Loucy (cell line): ENCODE results near the gene CAMTA1.

ENCODE experiments used
- H2AFZ ChIP-seq: fragments of 200-600 bp; sonication (generic); 2 replicates; pipeline ENCODE4 v1.6.0; 2016; ENCODE audit warnings: antibody characterized with exemption, mild to moderate bottlenecking, low read length, moderate library complexity
- H3F3A ChIP-seq: fragments of 200-600 bp; 2 replicates; pipeline ENCODE4 v1.6.0; 2016; ENCODE audit warnings: antibody characterized with exemption, low read depth, mild to moderate bottlenecking
- H3K27me3 ChIP-seq: fragments of 200-600 bp; sonication (generic); 2 replicates; pipeline ENCODE4 v1.6.1; 2014; ENCODE audit warnings: low read length, mild to moderate bottlenecking; ENCODE audit not compliant: insufficient read depth, poor library complexity, severe bottlenecking
- H3K36me3 ChIP-seq: fragments of 200-600 bp; sonication (generic); 2 replicates; pipeline ENCODE4 v1.6.1; 2016; ENCODE audit warnings: low read length; ENCODE audit not compliant: insufficient read depth
- H3K4me1 ChIP-seq: fragments of 200-600 bp; sonication (generic); 2 replicates; pipeline ENCODE4 v1.5.1; 2014; ENCODE audit warnings: low read length, mild to moderate bottlenecking; ENCODE audit not compliant: insufficient read depth, poor library complexity, severe bottlenecking
- H3K4me2 ChIP-seq: fragments of 200-600 bp; sonication (generic); 2 replicates; pipeline ENCODE4 v1.6.0; 2014; ENCODE audit warnings: antibody characterized with exemption, low read length, low read depth, mild to moderate bottlenecking; ENCODE audit not compliant: poor library complexity, severe bottlenecking
- H3K4me3 ChIP-seq: fragments of 200-600 bp; sonication (generic); 2 replicates; pipeline ENCODE4 v1.5.1; 2014; ENCODE audit warnings: low read length, mild to moderate bottlenecking, mixed read lengths; ENCODE audit not compliant: poor library complexity, severe bottlenecking
- H3K79me2 ChIP-seq: fragments of 200-600 bp; sonication (generic); 2 replicates; pipeline ENCODE4 v1.6.1; 2014; ENCODE audit warnings: low read length; ENCODE audit not compliant: insufficient read depth
- H3K9ac ChIP-seq: fragments of 200-600 bp; sonication (generic); 2 replicates; pipeline ENCODE4 v1.6.0; 2014; ENCODE audit warnings: mild to moderate bottlenecking, low read depth, low read length, moderate library complexity; ENCODE audit not compliant: poor library complexity, severe bottlenecking
- H3K9me2 ChIP-seq: fragments of 200-600 bp; sonication (generic); replicated peaks from 2 replicates; pipeline ENCODE4 v1.6.1; 2016; ENCODE audit warnings: low read depth, low read length, mixed read lengths
- H3K9me3 ChIP-seq: fragments of 200-600 bp; sonication (generic); 2 replicates; pipeline ENCODE4 v1.6.1; 2014; ENCODE audit warnings: mild to moderate bottlenecking, antibody characterized with exemption, low read length, low read depth; ENCODE audit not compliant: insufficient read depth
- H4K20me1 ChIP-seq: fragments of 200-600 bp; sonication (generic); 2 replicates; pipeline ENCODE4 v1.6.0; 2014; ENCODE audit warnings: antibody characterized with exemption, low read length, mild to moderate bottlenecking; ENCODE audit not compliant: insufficient read depth, poor library complexity, severe bottlenecking
- CTCF ChIP-seq: fragments of 200-600 bp; sonication (generic); conservative IDR thresholded peaks from 2 replicates; pipeline ENCODE4 v1.5.1; 2014; ENCODE audit warnings: mild to moderate bottlenecking, antibody characterized with exemption, low read length
- EZH2phosphoT487 ChIP-seq: fragments of 200-600 bp; IDR thresholded peaks from 2 replicates; pipeline ENCODE4 v1.6.1; 2018; ENCODE audit warnings: antibody characterized with exemption, mild to moderate bottlenecking, moderate library complexity, borderline replicate concordance

Gene CAMTA1

GRCh38 chr1:7520496-7520895 is 735.2 kb downstream of the CAMTA1 start:
- Histone ChIP-seq H3K4me2 (no peak overlapping the region), H3K9ac (no peak overlapping the region), H4K20me1 (no peaks in the 10 kb centered on the region), H3K79me2 (no peaks in the 10 kb centered on the region), H3K9me2 (no peaks in the 10 kb centered on the region), H3K4me3 (no peak overlapping the region), H3K36me3 (no peaks in the 10 kb centered on the region), H3K4me1 (no peaks in the 10 kb centered on the region), H3K9me3 (no peaks in the 10 kb centered on the region), H3F3A (no peaks in the 10 kb centered on the region), H2AFZ (no peak overlapping the region), H3K27me3 (no peaks in the 10 kb centered on the region)
- no peak for TF ChIP-seq CTCF
- no peak for TF ChIP-seq EZH2phosphoT487

GRCh38 chr1:7524341-7525337 is 739.4 kb downstream of the CAMTA1 start:
- Histone ChIP-seq H3K4me3 (no peak overlapping the region), H3K79me2 (no peaks in the 10 kb centered on the region), H3K9me3 (no peaks in the 10 kb centered on the region), H4K20me1 (no peaks in the 10 kb centered on the region), H2AFZ (no peak overlapping the region), H3K4me2 (no peak overlapping the region), H3K9ac (no peak overlapping the region), H3K9me2 (no peaks in the 10 kb centered on the region), H3K36me3 (no peaks in the 10 kb centered on the region), H3F3A (no peaks in the 10 kb centered on the region), H3K4me1 (no peaks in the 10 kb centered on the region), H3K27me3 (no peaks in the 10 kb centered on the region)
- no peak for TF ChIP-seq CTCF
- TF ChIP-seq EZH2phosphoT487, result no peak

GRCh38 chr1:7525338-7526063 is 740.2 kb downstream of the CAMTA1 start:
- Histone ChIP-seq H3K79me2 (no peaks in the 10 kb centered on the region), H4K20me1 (no peaks in the 10 kb centered on the region), H3K27me3 (no peaks in the 10 kb centered on the region), H3K4me1 (no peaks in the 10 kb centered on the region), H3K36me3 (no peaks in the 10 kb centered on the region), H3F3A (no peaks in the 10 kb centered on the region), H3K4me3 (no peak overlapping the region), H3K9ac (no peak overlapping the region), H2AFZ (no peak overlapping the region), H3K4me2 (no peak overlapping the region), H3K9me3 (no peaks in the 10 kb centered on the region), H3K9me2 (no peaks in the 10 kb centered on the region)
- TF ChIP-seq CTCF (no peak), EZH2phosphoT487 (no peak)
